Smooth muscle cell (in vitro differentiated cells): ENCODE results near the gene ZFP64. TPM values are rescaled to one million over a fixed set of nuclear protein-coding genes. Genes with fewer than 3 reads are reported as not detected.

ENCODE experiments used
- DNase-seq: peaks from one replicate; lab custom pipeline; 2025; ENCODE audit not compliant: unreplicated experiment; lab: John Stamatoyannopoulos, UW
- H2AFZ ChIP-seq: fragments of 200-600 bp; sonication (generic); 2 replicates; pipeline ENCODE4 v1.6.0; 2016; ENCODE audit warnings: antibody characterized with exemption, low read depth, mild to moderate bottlenecking
- H3F3A ChIP-seq: fragments of 200-600 bp; sonication (generic); 2 replicates; pipeline ENCODE4 v1.6.0; 2017; ENCODE audit warnings: antibody characterized with exemption, low read depth
- H3K27ac ChIP-seq: fragments of 200-600 bp; sonication (generic); 2 replicates; pipeline ENCODE4 v1.5.1; 2016; ENCODE audit warnings: low read depth, mild to moderate bottlenecking
- H3K27me3 ChIP-seq: fragments of 200-600 bp; sonication (generic); 2 replicates; pipeline ENCODE4 v1.6.1; 2016; ENCODE audit warnings: low read depth, mild to moderate bottlenecking
- H3K36me3 ChIP-seq: fragments of 200-600 bp; sonication (generic); 2 replicates; pipeline ENCODE4 v1.5.1; 2016; ENCODE audit warnings: low read depth
- H3K4me1 ChIP-seq: fragments of 200-600 bp; sonication (generic); 2 replicates; pipeline ENCODE4 v1.5.1; 2016; ENCODE audit warnings: low read depth
- H3K4me2 ChIP-seq: fragments of 200-600 bp; sonication (generic); 2 replicates; pipeline ENCODE4 v1.6.0; 2016; ENCODE audit warnings: mild to moderate bottlenecking
- H3K4me3 ChIP-seq: fragments of 200-600 bp; sonication (generic); 2 replicates; pipeline ENCODE4 v1.5.1; 2016; ENCODE audit warnings: mild to moderate bottlenecking
- H3K79me2 ChIP-seq: fragments of 200-600 bp; sonication (generic); 2 replicates; pipeline ENCODE4 v1.6.0; 2016; ENCODE audit warnings: low read depth, mild to moderate bottlenecking
- H3K9ac ChIP-seq: fragments of 200-600 bp; sonication (generic); 2 replicates; pipeline ENCODE4 v1.6.0; 2016; ENCODE audit warnings: low read depth
- H3K9me3 ChIP-seq: fragments of 200-600 bp; sonication (generic); replicated peaks from 2 replicates; pipeline ENCODE4 v1.5.1; 2016; ENCODE audit warnings: low read depth
- H4K20me1 ChIP-seq: fragments of 200-600 bp; sonication (generic); 2 replicates; pipeline ENCODE4 v1.6.0; 2016; ENCODE audit warnings: low read depth
- WGBS: methylation state at CpG from one replicate; pipeline ENCODE4 v1.1.7; 2016; ENCODE audit warnings: low lambda C conversion rate; 5-methylcytosine and 5-hydroxymethylcytosine counted together
- polyA plus RNA-seq: library from polyadenylated mRNA; unstranded; fragments of >200 nt; fragmentation: Nextera tagmentation; extraction: Ambion mirVana; gene quantifications from 2 replicates; pipeline ENCODE4 v1.2.1, GENCODE V29; 2016
- total RNA-seq: library from RNA; depleted of rRNA; stranded (reverse); fragments of >200 nt; gene quantifications from 2 replicates; pipeline ENCODE4 v1.2.3, GENCODE V29; 2014
- TF ChIP-seq, protein P1 (sequence below): fragments of 200-600 bp; sonication (generic); IDR thresholded peaks from 2 replicates; pipeline ENCODE4 v1.5.1; 2017; ENCODE audit warnings: borderline replicate concordance, mild to moderate bottlenecking, antibody characterized with exemption; ENCODE audit not compliant: insufficient read depth, poor library complexity, severe bottlenecking

ZFP64 gene
- total and polyA plus RNA-seq, 2 experiments from 2014 or later: 8.6 to 19.8 TPM

DNA sequence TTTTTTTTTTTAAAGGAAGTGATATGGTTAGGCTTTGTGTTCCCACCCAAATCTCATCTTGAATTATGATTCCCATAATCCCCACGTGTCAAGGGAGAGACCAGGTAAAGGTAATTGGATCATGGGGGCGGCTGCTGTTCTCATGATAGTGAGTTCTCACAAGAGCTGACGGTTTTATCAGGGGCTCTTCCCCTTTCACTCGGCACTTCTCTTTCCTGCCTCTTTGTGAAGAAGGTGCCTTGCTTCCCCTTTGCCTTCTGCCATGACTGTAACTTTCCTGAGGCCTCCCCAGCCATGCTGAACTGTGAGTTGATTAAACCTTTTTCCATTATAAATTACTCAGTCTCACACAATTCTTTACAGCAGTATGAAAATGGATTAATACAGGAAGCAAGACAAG, 64.3 kb downstream of the ZFP64 start:
- Histone ChIP-seq H3K4me3 (no peak overlapping the region), H3K36me3 (no peaks in the 10 kb centered on the region), H3F3A (no peaks in the 10 kb centered on the region), H3K9ac (no peak overlapping the region), H3K79me2 (no peaks in the 10 kb centered on the region), H3K4me2 (no peak overlapping the region), H2AFZ (no peak overlapping the region), H3K27me3 (no peaks in the 10 kb centered on the region), H4K20me1 (no peaks in the 10 kb centered on the region), H3K27ac (no peak overlapping the region), H3K4me1 (no peaks in the 10 kb centered on the region), H3K9me3 (peaks cover 5% of the 10 kb centered on the region)
- TF ChIP-seq, protein P1, sequence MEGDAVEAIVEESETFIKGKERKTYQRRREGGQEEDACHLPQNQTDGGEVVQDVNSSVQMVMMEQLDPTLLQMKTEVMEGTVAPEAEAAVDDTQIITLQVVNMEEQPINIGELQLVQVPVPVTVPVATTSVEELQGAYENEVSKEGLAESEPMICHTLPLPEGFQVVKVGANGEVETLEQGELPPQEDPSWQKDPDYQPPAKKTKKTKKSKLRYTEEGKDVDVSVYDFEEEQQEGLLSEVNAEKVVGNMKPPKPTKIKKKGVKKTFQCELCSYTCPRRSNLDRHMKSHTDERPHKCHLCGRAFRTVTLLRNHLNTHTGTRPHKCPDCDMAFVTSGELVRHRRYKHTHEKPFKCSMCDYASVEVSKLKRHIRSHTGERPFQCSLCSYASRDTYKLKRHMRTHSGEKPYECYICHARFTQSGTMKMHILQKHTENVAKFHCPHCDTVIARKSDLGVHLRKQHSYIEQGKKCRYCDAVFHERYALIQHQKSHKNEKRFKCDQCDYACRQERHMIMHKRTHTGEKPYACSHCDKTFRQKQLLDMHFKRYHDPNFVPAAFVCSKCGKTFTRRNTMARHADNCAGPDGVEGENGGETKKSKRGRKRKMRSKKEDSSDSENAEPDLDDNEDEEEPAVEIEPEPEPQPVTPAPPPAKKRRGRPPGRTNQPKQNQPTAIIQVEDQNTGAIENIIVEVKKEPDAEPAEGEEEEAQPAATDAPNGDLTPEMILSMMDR: no peak
- no peak for DNase-seq
- 67% methylated on average over 4 of the region's 4 CpGs for WGBS

DNA sequence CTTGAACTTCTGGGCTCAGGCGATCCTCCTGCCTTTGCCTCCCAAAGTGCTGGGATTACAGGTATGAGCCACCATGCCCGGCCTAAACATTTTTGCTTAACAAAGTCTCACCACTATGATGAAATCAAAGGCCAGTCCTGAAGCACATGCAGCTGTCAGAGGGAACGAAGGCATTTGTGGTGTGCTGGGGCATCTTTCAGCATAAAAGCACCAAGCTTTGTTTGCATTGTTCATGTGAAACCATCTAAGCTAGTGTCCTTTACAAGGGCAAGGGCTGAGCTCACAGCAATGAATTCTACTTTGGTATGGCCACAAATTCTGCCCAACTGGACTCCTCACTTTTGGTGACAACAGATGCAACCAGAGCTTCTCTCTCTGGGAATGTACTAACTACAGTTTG, 66.8 kb downstream of the ZFP64 start:
- Histone ChIP-seq H3K27ac (no peak overlapping the region), H3K9me3 (no peaks in the 10 kb centered on the region), H3K4me3 (no peak overlapping the region), H3K4me2 (no peak overlapping the region), H3K36me3 (no peaks in the 10 kb centered on the region), H3K9ac (no peak overlapping the region), H3K27me3 (no peaks in the 10 kb centered on the region), H3K79me2 (no peaks in the 10 kb centered on the region), H4K20me1 (no peaks in the 10 kb centered on the region), H3K4me1 (no peaks in the 10 kb centered on the region), H3F3A (no peaks in the 10 kb centered on the region), H2AFZ (no peak overlapping the region)
- WGBS: 96% methylated on average over 3 of the region's 3 CpGs
- TF ChIP-seq, protein P1: no peak
- no peak for DNase-seq

DNA sequence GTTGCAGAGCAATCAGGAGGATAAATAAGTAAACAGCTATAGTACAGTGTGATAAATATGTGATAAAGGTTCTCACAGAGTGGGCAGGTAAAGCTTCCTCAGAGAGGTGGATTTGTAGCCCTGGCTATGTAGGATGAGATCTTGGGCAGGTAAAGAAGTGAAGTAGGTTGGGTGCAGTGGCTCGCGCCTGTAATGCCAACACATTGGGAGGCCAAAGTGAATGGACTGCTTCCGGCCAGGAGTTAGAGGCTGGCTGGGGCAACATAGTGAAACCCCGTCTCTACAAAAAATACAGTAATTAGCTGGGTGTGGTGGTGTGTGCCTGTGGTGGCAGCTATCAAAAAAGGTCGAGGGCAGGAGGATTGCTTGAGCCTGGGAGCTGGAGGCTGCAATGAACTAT, 72.9 kb downstream of the ZFP64 start:
- Histone ChIP-seq H3K4me2 (no peak overlapping the region), H3K36me3 (no peaks in the 10 kb centered on the region), H3K27ac (no peak overlapping the region), H3K4me3 (no peak overlapping the region), H3K9me3 (no peaks in the 10 kb centered on the region), H3K4me1 (no peaks in the 10 kb centered on the region), H3K79me2 (no peaks in the 10 kb centered on the region), H2AFZ (no peak overlapping the region), H3K27me3 (no peaks in the 10 kb centered on the region), H3K9ac (no peak overlapping the region), H4K20me1 (no peaks in the 10 kb centered on the region), H3F3A (no peaks in the 10 kb centered on the region)
- no peak for DNase-seq
- WGBS: 95% methylated on average over 5 of the region's 5 CpGs
- TF ChIP-seq, protein P1: no peak

DNA sequence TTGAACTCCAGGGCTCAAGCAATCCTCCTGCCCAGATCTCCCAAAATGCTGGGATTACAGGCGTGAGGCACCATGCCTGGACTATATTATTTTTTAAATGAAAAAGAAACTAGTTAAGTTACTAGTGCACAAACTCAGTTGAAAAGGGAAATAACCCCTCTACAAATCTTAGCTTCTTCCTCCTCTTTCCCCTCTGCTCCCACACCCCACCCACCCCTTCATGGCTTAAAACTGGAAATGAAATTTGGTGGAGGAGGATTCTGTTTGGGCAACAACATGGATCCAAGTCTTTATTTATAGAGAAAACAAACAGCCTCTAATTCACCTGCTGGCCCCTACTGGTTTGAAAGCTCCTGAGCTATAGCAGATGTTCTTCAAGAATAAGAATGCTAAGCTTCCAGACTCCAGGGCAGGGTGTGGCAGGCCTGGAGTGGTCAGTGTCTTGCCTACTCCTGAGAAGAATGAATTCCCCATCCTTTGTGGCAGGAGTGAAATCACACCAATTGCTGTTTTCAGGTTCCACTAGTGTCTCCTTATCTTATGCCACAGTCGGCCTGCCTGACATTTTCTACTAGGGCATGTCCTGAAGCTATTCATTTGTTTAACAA, 73.5 kb downstream of the ZFP64 start:
- Histone ChIP-seq H3K9me3 (no peaks in the 10 kb centered on the region), H2AFZ (no peak overlapping the region), H3F3A (no peaks in the 10 kb centered on the region), H4K20me1 (no peaks in the 10 kb centered on the region), H3K79me2 (no peaks in the 10 kb centered on the region), H3K4me1 (no peaks in the 10 kb centered on the region), H3K27ac (no peak overlapping the region), H3K4me2 (no peak overlapping the region), H3K36me3 (no peaks in the 10 kb centered on the region), H3K9ac (no peak overlapping the region), H3K4me3 (no peak overlapping the region), H3K27me3 (no peaks in the 10 kb centered on the region)
- WGBS: 70% methylated on average over 2 of the region's 2 CpGs
- DNase-seq: no peak
- TF ChIP-seq, protein P1: no peak
